ENCODE results near the gene FAM53A.

DNA sequence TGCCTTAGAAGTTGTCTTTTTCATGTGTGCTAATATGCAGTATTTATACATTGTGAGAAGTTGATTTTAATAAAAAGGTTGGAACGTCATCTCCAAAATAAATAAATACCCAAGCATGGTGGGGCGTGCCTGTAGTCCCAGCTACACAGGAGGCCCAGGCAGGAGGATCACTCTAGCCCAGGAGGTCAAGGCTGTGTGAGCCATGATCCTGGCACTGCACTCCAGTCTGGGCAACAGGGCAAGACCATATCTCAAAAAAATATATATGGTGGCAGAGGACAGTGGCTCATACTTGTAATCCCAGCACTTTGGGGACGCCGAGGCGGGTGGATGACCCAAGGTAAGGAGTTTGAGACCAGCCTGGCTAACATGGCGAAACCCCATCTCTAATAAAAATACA lies 21.6 kb upstream of the FAM53A start:
- no peak for TF ChIP-seq CTCF (tag by site-specific recombination; IDR thresholded peaks at IDR 0.05)
- no peak for TF ChIP-seq ZNF223 (tag by site-specific recombination; IDR thresholded peaks at IDR 0.05)
- no peak for TF ChIP-seq ZNF274 (IDR thresholded peaks at IDR 0.05; ENCODE audit: low read length)
- no peak for TF ChIP-seq ZNF274 (tag by site-specific recombination; IDR thresholded peaks at IDR 0.05; ENCODE audit: borderline replicate concordance)
- TF ChIP-seq ZIC2 (tag by site-specific recombination; IDR thresholded peaks at IDR 0.05) = no peak
- no peak for TF ChIP-seq ZNF830 (tag by site-specific recombination; IDR thresholded peaks at IDR 0.05; ENCODE audit: low read depth)
- TF ChIP-seq, protein P1, sequence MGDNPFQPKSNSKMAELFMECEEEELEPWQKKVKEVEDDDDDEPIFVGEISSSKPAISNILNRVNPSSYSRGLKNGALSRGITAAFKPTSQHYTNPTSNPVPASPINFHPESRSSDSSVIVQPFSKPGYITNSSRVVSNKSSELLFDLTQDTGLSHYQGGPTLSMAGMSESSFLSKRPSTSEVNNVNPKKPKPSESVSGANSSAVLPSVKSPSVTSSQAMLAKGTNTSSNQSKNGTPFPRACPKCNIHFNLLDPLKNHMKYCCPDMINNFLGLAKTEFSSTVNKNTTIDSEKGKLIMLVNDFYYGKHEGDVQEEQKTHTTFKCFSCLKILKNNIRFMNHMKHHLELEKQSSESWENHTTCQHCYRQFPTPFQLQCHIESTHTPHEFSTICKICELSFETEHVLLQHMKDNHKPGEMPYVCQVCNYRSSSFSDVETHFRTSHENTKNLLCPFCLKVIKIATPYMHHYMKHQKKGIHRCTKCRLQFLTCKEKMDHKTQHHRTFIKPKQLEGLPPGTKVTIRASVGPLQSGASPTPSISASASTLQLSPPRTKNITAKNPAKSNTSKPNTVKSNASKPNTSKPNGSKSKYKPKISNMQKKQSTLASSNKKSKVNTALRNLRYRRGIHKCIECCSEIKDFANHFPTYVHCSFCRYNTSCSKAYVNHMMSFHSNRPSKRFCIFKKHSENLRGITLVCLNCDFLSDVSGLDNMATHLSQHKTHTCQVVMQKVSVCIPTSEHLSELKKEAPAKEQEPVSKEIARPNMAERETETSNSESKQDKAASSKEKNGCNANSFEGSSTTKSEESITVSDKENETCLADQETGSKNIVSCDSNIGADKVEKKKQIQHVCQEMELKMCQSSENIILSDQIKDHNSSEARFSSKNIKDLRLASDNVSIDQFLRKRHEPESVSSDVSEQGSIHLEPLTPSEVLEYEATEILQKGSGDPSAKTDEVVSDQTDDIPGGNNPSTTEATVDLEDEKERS (tag by site-specific recombination; IDR thresholded peaks at IDR 0.05) = no peak

All from HEK293 (cell line).